H9 (cell line): ENCODE data around the gene CHPF2. TPM values are rescaled to one million over a fixed set of nuclear protein-coding genes. Genes with fewer than 3 reads are reported as not detected.

Source experiments
- DNase-seq: peaks from one replicate; pipeline ENCODE4 v3.0.0-alpha.2; 2017
- H2AFZ ChIP-seq: one replicate; pipeline ENCODE4 v1.6.1; 2013; ENCODE audit warnings: mild to moderate bottlenecking, low read length, control low read depth, moderate library complexity
- H2AK5ac ChIP-seq: 2 replicates; pipeline ENCODE4 v1.6.1; 2013; ENCODE audit warnings: low read length, control low read depth, mixed read lengths; ENCODE audit not compliant: insufficient read length
- H2BK120ac ChIP-seq: one replicate; pipeline ENCODE4 v1.6.1; 2013; ENCODE audit warnings: low read depth, mild to moderate bottlenecking, low read length, control low read depth, inconsistent platforms; ENCODE audit not compliant: poor library complexity, severe bottlenecking
- H2BK12ac ChIP-seq: 2 replicates; pipeline ENCODE4 v1.6.1; 2013; ENCODE audit warnings: low read length, control low read depth, mixed read lengths, low read depth; ENCODE audit not compliant: insufficient read length
- H2BK15ac ChIP-seq: 2 replicates; pipeline ENCODE4 v1.6.1; 2013; ENCODE audit warnings: low read depth, low read length, control low read depth
- H2BK20ac ChIP-seq: one replicate; pipeline ENCODE4 v1.6.1; 2013; ENCODE audit warnings: low read depth, mild to moderate bottlenecking, low read length, control low read depth, inconsistent platforms; ENCODE audit not compliant: poor library complexity, severe bottlenecking
- H2BK5ac ChIP-seq: 2 replicates; pipeline ENCODE4 v1.6.1; 2013; ENCODE audit warnings: low read length, control low read depth, mixed read lengths; ENCODE audit not compliant: insufficient read length
- H3K14ac ChIP-seq: 2 replicates; pipeline ENCODE4 v1.6.1; 2013; ENCODE audit warnings: low read length, control low read depth; ENCODE audit not compliant: insufficient read depth
- H3K18ac ChIP-seq: 2 replicates; pipeline ENCODE4 v1.6.1; 2013; ENCODE audit warnings: low read depth, mild to moderate bottlenecking, mixed read lengths, low read length, control low read depth; ENCODE audit not compliant: insufficient read length
- H3K23ac ChIP-seq: 2 replicates; pipeline ENCODE4 v1.6.1; 2013; ENCODE audit warnings: low read length, control low read depth, mixed read lengths, low read depth; ENCODE audit not compliant: insufficient read length
- H3K23me2 ChIP-seq: 2 replicates; pipeline ENCODE4 v1.6.1; 2013; ENCODE audit warnings: low read depth, mild to moderate bottlenecking, mixed read lengths, low read length, control low read depth; ENCODE audit not compliant: insufficient read length, poor library complexity, severe bottlenecking
- H3K27ac ChIP-seq: 2 replicates; pipeline ENCODE4 v1.5.1; 2013; ENCODE audit warnings: low read length, control low read depth, mixed read lengths, low read depth; ENCODE audit not compliant: insufficient read length
- H3K27me3 ChIP-seq: 2 replicates; pipeline ENCODE4 v1.6.1; 2013; ENCODE audit warnings: low read length, control low read depth, inconsistent platforms; ENCODE audit not compliant: insufficient read depth
- H3K4ac ChIP-seq: 2 replicates; pipeline ENCODE4 v1.6.1; 2013; ENCODE audit warnings: low read depth, mild to moderate bottlenecking, control low read depth, inconsistent platforms, low read length, moderate library complexity
- H3K4me1 ChIP-seq: 2 replicates; pipeline ENCODE4 v1.6.1; 2013; ENCODE audit warnings: low read length, control low read depth, inconsistent platforms; ENCODE audit not compliant: insufficient read depth
- H3K4me2 ChIP-seq: 2 replicates; pipeline ENCODE4 v1.6.1; 2013; ENCODE audit warnings: low read length, control low read depth, mixed read lengths; ENCODE audit not compliant: insufficient read length, insufficient read depth
- H3K56ac ChIP-seq: 2 replicates; pipeline ENCODE4 v1.6.1; 2013; ENCODE audit warnings: low read depth, mild to moderate bottlenecking, mixed read lengths, low read length, control low read depth; ENCODE audit not compliant: insufficient read length
- H3K79me1 ChIP-seq: 2 replicates; pipeline ENCODE4 v1.6.1; 2013; ENCODE audit warnings: low read depth, mild to moderate bottlenecking, moderate library complexity, low read length, control low read depth, inconsistent platforms; ENCODE audit not compliant: insufficient read depth, poor library complexity, severe bottlenecking
- H3K79me2 ChIP-seq: 2 replicates; pipeline ENCODE4 v1.6.1; 2013; ENCODE audit warnings: low read length, control low read depth, inconsistent platforms; ENCODE audit not compliant: insufficient read depth
- H3K9ac ChIP-seq: 2 replicates; pipeline ENCODE4 v1.6.1; 2013; ENCODE audit warnings: low read length, control low read depth, mixed read lengths; ENCODE audit not compliant: insufficient read length; ENCODE audit errors: extremely low read depth
- H3K9me3 ChIP-seq: one replicate; pipeline ENCODE4 v1.6.1; 2013; ENCODE audit warnings: low read depth, low read length, inconsistent platforms; ENCODE audit not compliant: control insufficient read depth
- H3T11ph ChIP-seq: one replicate; pipeline ENCODE4 v1.6.1; 2013; ENCODE audit warnings: mild to moderate bottlenecking, low read length, control low read depth, inconsistent platforms
- H4K20me1 ChIP-seq: one replicate; pipeline ENCODE4 v1.6.1; 2013; ENCODE audit not compliant: control insufficient read depth, insufficient read length, insufficient read depth
- H4K5ac ChIP-seq: 2 replicates; pipeline ENCODE4 v1.6.1; 2013; ENCODE audit warnings: low read depth, mild to moderate bottlenecking, mixed read lengths, low read length, control low read depth; ENCODE audit not compliant: insufficient read length
- H4K8ac ChIP-seq: replicated peaks from 2 replicates; pipeline ENCODE4 v1.6.1; 2013; ENCODE audit warnings: low read length, control low read depth, mixed read lengths, low read depth; ENCODE audit not compliant: insufficient read length
- H4K91ac ChIP-seq: 2 replicates; pipeline ENCODE4 v1.6.1; 2013; ENCODE audit warnings: low read depth, mild to moderate bottlenecking, moderate library complexity, mixed read lengths, low read length, control low read depth; ENCODE audit not compliant: insufficient read length
- H3K27ac Mint-ChIP-seq, 3 experiments: 2 replicates in 2 of 3; 3 replicates in 1 of 3; pipeline ENCODE4 v1.8.0; 2020 to 2021; ENCODE audit warnings: mixed read lengths in 3 of 3, mild to moderate bottlenecking in 1 of 3, moderate library complexity in 1 of 3
- H3K27me3 Mint-ChIP-seq: 2 replicates; pipeline ENCODE4 v1.8.0; 2021; ENCODE audit warnings: low read depth, mild to moderate bottlenecking, moderate library complexity, mixed read lengths
- H3K36me3 Mint-ChIP-seq, 3 experiments: 2 replicates in 2 of 3; 3 replicates in 1 of 3; pipeline ENCODE4 v1.8.0; 2020 to 2021; ENCODE audit warnings: low read depth in 3 of 3, mixed read lengths in 3 of 3; ENCODE audit not compliant: insufficient read depth in 1 of 3
- H3K4me1 Mint-ChIP-seq, 2 experiments: 2 replicates each; pipeline ENCODE4 v1.8.0; 2020; ENCODE audit warnings: mixed read lengths in 2 of 2
- H3K4me3 Mint-ChIP-seq, 2 experiments: 2 replicates in 1 of 2; 3 replicates in 1 of 2; pipeline ENCODE4 v1.8.0; 2020 to 2021; ENCODE audit warnings: mild to moderate bottlenecking in 2 of 2, mixed read lengths in 2 of 2, moderate library complexity in 1 of 2
- H3K9me3 Mint-ChIP-seq, 2 experiments: 2 replicates in 1 of 2; 3 replicates in 1 of 2; pipeline ENCODE4 v1.8.0; 2020; ENCODE audit warnings: mild to moderate bottlenecking in 2 of 2, mixed read lengths in 2 of 2, moderate library complexity in 1 of 2
- CTCF ChIP-seq: fragments of 200-600 bp; sonication (generic); conservative IDR thresholded peaks from 3 replicates; pipeline ENCODE4 v1.8.0; 2021; ENCODE audit warnings: antibody characterized with exemption, mild to moderate bottlenecking
- WGBS: extraction: QIAGEN DNeasy Blood & Tissue Kit; methylation state at CpG from one replicate; pipeline ENCODE4 v1.1.7; 2013; ENCODE audit warnings: missing lambda C conversion rate, low lambda C conversion rate, mixed read lengths; ENCODE audit not compliant: insufficient read length; ENCODE audit errors: extremely low coverage; 5-methylcytosine and 5-hydroxymethylcytosine counted together
- total RNA-seq: library from RNA; stranded (reverse); gene quantifications from 2 replicates; pipeline ENCODE4 v1.2.1, GENCODE V29; 2021

The CHPF2 gene
- total RNA-seq, 1 experiment from 2014 or later: 25.7 TPM

- peak; percentile 75 for TF ChIP-seq CTCF
- Histone ChIP-seq H3K9ac (no peak overlapping the region), H3K4me2 (peak overlapping the region; percentile 59), H3K23me2 (peaks cover 11% of the 10 kb centered on the region), H2AK5ac (no peak overlapping the region), H2BK20ac (no peak overlapping the region), H3K27ac (no peak overlapping the region), H3K18ac (no peak overlapping the region), H3K27me3 (peaks cover 17% of the 10 kb centered on the region; the same call in 1 of the 2 replicates), H2AFZ (no peak overlapping the region), H3K9me3 (no peaks in the 10 kb centered on the region), H2BK15ac (no peak overlapping the region), H3K4me1 (peaks cover 4% of the 10 kb centered on the region; the same call in 1 of the 2 replicates), H3K79me1 (no peaks in the 10 kb centered on the region), H3K56ac (no peak overlapping the region), H4K91ac (no peak overlapping the region), H3K4ac (no peak overlapping the region), H2BK5ac (no peak overlapping the region), H2BK12ac (no peak overlapping the region), H3K23ac (no peak overlapping the region), H4K20me1 (no peaks in the 10 kb centered on the region), H2BK120ac (no peak overlapping the region), H3K79me2 (no peaks in the 10 kb centered on the region), H3T11ph (no peak overlapping the region), H4K8ac (no peak overlapping the region), H4K5ac (no peak overlapping the region), H3K14ac (no peak overlapping the region)
- no peak overlapping the region for H3K27ac Mint-ChIP-seq
- H3K27me3 Mint-ChIP-seq: peaks cover 67% of the 10 kb centered on the region
- H3K36me3 Mint-ChIP-seq: peaks cover 0 to 2% (median 0%) of the 10 kb centered on the region in 3 experiments; a peak in 1 of 7 replicates
- peak; percentile 64 for DNase-seq
- no CpG with 5 or more reads among the region's 60 CpGs for WGBS
- peak overlapping the region; percentile 52 to 79 for H3K4me3 Mint-ChIP-seq
- no peaks in the 10 kb centered on the region; a peak in 1 of 5 replicates for H3K9me3 Mint-ChIP-seq
- H3K4me1 Mint-ChIP-seq: peaks cover 48 to 57% of the 10 kb centered on the region in 2 experiments
These were observed 13.2 kb downstream of the CHPF2 start for GRCh38 chr7:151245360-151246101.
